ENCODE data around the gene ATXN2L.
"Not testable (repeated sequence)": the region's sequence is repeated elsewhere in the genome, so short reads cannot be mapped to it uniquely, and the experiment has no call there.

ATXN2L gene

GRCh38 chr16:28822520-28823290 is at the start of gene ATXN2L:
ATXN2L (plus strand) TSS chr16:28822999; CDS start chr16:28823260, 261 bp downstream.
- DNase-seq (ENCODE audit: low read depth) = peak; percentile 91

DNA sequence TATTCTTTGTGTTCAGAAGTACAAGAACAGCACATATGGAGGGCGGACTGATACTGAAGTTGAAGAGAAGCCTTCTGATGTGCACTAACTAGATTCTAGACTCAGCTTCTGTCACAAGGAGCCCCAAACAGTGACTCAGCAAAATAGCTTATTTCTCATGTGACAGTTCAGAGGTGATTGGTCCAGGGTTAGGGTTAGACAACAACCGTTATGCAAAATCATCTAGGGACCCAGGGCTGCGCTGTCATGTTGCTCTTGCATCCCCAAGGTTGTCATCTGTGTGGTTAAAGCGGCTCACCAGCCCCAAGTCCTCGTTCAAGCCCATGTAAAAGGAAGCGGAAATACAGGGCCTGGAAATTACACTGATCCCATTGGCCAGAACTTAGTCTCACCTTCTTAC is 41.1 kb upstream of the ATXN2L start:
- DNase-seq (ENCODE audit: low read depth) = not testable (repeated sequence)

DNA sequence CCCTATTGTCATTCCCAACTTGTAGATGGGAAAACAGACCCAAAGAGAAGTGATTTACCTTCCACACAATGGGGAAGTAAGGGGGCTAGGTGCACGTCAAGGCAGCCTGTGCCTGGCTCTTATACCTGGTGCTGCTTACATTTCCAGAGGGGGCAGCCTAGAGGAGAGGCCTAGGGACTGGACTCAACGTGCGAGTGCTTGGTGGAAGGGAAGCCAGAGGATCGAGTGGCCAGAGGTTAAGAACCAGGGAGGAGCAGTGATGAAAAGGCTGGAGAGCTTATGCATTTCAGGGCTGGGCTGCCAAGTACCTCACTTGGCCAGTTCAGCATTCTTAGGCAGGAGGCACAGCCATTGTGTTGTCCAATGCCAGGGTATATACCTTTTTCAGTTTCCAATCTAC is 40.4 kb upstream of the ATXN2L start:
- DNase-seq (ENCODE audit: low read depth) = not testable (repeated sequence)

GRCh38 chr16:28802235-28803019 is 20.4 kb upstream of the ATXN2L start:
- DNase-seq (ENCODE audit: low read depth) = peak; percentile 73

- not testable (repeated sequence) for DNase-seq (ENCODE audit: low read depth)
Observed at GRCh38 chr16:28807445-28808120, 15.2 kb upstream of the ATXN2L start.

DNA sequence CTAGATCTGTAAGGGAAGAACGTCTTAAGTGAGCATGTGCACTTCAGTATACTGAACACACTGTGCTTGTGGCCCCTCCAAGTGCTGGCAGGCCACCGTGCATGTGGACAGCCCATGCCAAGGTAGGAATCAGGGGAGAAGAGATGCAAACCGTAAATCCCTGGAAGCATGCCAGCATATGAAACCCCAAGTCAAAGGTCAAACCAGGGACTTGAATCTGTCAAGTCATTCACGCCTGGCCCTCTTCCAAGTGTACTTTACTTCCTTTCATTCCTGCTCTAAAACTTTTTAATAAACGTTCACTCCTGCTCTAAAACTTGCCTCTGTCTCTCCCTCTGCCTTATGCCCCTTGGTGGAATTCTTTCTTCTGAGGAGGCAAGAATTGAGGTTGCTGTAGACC is 2.8 kb upstream of the ATXN2L start:
- DNase-seq (ENCODE audit: low read depth) = no peak

DNA sequence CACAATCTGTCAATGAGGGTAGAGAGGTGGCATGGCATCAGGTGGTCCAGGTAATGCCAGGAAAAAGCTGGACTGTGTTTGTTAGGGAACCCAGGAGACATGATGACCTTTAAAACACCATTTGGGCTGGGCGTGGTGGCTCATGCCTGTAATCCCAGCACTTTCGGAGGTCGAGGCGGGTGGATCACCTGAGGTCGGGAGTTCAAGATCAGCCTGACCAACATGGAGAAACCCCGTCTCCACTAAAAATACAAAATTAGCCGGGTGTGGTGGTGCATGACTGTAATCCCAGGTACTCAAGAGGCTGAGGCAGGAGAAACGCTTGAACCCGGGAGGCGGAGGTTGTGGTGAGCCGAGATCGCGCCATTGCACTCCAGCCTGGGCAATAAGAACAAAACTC is 2.3 kb upstream of the ATXN2L start:
- DNase-seq (ENCODE audit: low read depth) = not testable (repeated sequence)

DNA sequence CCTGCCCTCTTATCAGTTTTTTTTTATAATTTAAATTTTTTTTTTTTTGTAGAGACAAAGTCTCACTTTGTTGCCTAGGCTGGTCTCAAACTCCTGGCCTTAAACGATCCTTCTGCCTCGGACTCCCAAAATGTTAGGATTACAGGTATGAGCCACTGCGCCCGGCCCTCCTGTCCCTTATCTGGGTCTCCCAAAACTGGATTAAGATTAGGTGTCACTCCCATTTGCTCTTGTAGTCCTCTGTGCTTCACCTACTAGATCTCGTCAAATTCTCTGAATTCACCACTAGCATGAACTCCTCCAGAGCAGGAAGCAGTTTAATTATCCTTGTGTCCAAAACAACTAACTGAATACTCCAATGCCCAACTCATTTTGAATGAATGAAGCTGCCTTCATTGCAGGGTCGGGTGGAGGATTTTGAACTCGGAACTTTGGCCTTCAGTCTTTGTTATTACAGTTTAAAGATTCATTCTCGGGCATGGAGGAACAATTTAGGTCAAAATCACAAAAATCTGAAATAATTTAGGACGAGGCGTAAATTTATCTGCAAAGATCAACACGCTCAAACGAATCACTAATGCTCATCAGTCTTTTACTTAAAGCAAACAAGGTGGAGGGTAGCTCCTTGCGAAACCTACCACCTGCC is 802 bp upstream of the ATXN2L start:
- no peak for DNase-seq (ENCODE audit: low read depth)

DNA sequence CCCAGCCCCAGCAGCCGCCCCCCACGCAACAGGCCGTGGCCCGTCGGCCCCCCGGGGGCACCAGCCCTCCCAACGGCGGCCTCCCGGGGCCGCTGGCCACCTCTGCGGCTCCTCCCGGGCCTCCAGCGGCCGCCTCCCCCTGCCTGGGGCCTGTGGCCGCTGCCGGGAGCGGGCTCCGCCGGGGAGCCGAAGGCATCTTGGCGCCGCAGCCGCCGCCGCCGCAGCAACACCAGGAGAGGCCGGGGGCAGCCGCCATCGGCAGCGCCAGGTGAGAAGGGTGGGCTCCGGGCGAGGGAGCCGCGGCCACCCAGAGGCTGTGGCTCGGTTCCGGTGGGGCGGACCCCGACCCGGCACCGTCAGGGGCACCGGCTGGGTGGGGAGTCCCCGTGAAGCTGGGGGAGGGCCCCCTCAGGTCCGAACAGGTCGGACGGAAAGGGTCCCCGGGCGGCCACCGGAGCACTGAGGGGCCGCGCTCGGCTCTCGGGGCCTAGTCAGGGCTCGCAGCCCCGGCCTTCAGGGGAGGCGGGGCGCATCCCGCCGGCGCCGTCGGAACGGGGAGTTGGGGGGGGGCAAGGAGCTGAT is 583 bp downstream of the ATXN2L start:
- no peak for DNase-seq (ENCODE audit: low read depth)

DNA sequence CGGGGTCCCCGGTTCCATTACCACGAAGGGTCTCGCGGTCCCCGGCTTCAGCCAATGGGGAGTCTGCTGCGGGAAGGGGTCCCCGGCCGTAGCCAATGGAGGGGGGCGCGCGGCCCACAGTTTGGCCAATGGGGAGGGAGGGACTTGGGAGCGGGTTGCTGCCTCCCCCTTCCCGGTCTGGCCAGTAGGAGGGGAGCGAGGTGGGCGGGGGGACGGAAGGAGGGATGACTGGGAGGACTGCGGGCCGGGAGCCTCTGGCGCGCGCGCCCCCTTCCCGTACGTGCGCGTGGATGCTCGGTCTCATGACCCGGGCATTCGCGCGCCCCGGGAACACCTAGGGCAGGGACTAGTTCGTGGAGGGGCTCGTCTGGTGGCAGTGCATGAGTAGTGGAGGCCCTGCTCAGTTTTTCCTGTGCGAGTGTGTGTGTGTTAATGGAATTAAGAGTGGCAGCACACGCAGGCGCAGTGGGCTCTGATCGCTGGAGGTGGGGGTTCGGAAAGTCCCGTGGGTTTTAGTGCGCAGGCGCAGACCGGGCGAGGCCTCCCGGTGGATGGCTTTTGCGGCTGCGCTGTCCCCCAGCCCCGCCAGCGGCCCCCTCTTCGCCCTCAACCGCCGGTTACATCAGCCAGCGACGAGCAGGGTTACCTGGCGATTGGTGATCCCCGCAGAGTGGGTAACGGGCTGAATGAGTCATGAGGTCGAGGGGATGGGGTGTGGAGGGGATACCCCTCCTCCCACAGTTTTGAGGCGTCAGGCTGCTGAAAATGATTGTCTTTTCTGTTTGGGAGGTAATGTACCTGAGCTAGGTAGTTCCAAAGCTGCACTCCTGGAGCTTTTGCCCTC is 1.3 kb downstream of the ATXN2L start:
- DNase-seq (ENCODE audit: low read depth) = peak; percentile 96

DNA sequence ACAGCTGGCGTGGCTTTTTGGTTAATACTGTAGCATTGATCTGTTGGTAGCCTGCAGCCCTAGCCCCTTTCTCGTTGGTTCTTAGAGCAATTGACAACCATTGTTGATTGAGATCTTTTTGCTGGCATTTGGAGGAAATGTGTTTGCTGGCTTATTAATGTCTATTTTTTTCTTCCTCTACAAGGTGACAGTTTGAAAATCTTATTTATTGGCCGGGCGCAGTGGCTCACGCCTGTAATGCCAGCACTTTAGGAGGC is 1.8 kb downstream of the ATXN2L start:
- no peak for DNase-seq (ENCODE audit: low read depth)

DNA sequence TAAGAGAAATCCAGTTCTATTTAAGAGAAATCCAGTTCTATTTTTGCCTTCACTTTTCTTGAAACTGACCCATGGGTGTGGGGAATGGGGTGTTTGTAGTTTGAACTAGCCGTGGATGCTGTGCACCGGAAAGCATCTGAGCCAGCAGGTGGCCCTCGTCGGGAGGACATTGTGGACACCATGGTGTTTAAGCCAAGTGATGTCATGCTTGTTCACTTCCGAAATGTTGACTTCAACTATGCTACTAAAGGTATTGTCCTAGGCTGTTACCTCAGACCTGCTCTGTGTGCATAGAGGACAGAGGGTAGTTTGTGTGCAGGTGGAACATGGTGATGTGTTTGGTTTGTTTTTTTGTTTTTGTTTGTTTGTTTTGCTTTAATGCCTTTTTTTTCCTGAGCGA is 3.3 kb downstream of the ATXN2L start:
- DNase-seq (ENCODE audit: low read depth) = no peak

- no peak for DNase-seq (ENCODE audit: low read depth)
Observed at GRCh38 chr16:28829747-28830146, 6.9 kb downstream of the ATXN2L start.

DNA sequence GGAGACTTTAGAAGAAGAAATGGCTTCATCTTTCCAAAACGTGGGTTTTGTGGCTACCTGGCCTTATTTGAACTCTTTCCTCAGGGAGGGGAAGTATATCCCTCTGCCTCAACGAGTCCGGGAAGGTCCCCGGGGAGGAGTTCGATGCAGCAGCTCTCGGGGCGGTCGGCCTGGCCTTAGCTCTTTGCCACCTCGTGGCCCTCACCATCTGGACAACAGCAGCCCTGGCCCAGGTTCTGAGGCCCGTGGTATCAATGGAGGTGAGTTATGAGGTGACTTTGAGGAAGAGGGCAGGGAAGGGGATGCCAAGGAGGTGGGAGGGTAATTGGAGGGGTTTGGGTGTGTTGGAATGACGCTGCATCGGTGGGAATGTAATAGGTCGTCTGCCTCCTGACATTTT is 7.7 kb downstream of the ATXN2L start:
- no peak for DNase-seq (ENCODE audit: low read depth)

DNA sequence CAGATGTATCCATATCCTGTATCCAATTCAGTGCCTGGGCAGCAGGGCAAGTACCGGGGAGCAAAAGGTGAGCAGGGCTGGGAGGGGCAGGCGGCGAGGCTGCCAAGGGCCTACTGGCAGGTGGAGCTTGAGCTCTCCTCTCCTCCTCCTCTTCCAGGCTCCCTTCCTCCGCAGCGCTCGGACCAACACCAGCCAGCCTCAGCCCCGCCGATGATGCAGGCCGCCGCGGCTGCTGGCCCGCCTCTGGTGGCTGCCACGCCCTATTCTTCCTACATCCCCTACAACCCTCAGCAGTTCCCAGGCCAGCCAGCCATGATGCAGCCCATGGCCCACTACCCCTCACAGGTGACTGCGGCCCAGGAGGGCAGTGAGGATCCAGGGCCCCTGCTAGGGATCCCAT is 11.6 kb downstream of the ATXN2L start:
- DNase-seq (ENCODE audit: low read depth) = no peak

DNA sequence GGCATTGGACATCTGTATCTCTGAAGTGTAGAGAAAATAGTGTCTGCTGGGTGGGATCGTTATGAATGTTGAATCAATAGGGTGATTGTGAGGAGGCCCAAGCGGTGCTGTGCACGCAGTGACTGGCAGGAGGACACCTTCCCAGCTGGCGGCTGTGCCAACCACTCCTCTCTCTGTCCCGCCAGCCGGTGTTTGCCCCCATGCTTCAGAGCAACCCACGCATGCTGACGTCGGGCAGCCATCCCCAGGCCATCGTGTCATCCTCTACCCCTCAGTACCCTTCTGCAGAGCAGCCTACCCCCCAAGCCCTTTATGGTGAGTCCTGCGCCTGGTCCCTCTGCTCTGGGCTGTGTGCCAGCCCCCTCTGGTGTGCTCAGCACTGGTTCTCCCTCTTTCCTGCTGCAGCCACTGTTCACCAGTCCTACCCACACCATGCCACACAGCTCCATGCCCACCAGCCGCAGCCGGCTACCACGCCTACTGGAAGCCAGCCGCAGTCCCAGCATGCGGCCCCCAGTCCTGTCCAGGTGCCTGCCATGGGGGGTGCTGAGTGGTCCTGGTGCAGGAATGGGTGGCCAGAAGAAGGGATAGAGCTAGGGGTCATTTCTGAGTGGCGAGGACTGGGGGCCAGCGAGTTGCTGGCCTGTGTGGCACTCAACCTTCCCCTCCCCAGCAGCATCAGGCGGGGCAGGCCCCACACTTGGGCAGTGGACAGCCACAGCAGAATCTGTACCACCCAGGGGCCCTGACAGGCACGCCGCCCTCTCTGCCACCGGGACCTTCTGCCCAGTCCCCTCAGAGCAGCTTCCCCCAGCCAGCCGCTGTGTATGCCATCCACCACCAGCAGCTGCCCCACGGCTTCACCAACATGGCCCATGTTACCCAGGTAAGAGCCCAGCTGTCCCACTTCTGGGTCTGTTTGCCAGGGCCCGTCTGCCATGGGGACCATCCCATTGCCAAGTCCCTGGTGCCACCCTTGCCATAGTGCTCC is 12.4 kb downstream of the ATXN2L start:
- DNase-seq (ENCODE audit: low read depth) = no peak

DNA sequence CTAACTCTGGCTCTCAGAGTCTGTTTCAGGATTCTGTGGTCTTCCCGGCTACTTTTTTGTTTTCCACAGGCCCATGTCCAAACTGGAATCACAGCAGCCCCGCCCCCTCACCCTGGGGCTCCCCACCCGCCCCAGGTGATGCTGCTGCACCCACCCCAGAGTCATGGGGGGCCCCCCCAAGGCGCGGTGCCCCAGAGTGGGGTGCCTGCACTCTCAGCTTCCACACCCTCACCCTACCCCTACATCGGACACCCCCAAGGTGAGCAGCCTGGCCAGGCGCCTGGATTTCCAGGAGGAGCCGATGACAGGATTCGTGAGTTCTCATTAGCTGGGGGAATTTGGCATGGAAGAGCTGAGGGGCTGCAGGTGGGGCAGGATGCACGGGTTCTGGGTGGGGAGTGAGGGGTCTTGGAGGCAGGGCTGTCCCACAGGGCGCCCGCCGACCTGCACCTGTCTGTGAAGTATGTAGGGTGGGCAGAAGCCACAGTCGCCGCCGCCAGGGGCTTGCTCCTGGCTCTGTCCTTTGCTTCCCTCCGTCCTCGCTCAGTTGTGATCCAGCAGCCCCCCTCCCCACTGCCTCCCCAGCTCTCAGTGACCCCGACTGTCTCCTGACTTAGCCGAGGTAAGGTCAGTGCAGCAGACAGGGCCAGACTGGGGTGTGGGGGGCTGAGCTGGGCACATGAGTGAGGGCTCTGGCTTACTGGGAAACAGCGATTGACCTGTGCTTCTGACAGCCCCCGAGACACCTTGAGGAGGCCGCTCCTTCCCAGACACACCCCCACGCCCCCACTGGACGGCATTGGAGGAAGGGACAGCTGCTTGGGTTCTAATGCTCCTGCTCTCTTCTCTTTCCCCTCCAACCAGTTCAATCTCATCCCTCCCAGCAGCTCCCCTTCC is 13.3 kb downstream of the ATXN2L start:
- DNase-seq (ENCODE audit: low read depth) = no peak

DNA sequence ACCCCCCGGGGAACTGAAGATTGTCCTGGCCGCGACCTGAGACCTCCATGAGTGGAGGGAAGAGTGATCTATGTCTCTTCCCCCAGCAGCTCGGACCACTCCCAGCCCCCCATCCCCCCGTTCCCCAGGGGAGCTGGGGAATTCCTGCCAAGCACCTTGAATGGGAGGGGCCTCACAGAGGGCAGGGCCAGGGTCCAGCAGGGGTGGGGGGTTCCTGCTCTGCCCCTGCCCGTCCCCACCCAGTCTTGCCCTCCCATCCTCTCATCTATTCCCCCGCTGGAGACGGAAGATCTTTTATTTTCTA is 13.9 kb downstream of the ATXN2L start:
- no peak for DNase-seq (ENCODE audit: low read depth)

Data from activated gamma-delta T cell treated with anti-CD3 and anti-CD28 coated beads, Interleukin-2, amount 50 U/mL, for 16 hours (primary cell).